Aortic smooth muscle cell (primary cell): ENCODE results near the gene RAD50. TPM values are rescaled to one million over a fixed set of nuclear protein-coding genes. Genes with fewer than 3 reads are reported as not detected.

Experiments used
- total RNA-seq: library from RNA; depleted of rRNA; stranded (reverse); fragments of >200 nt; gene quantifications from 2 replicates; pipeline ENCODE4 v1.2.3, GENCODE V29; 2014

RAD50 gene
- total RNA-seq, result 32.2 and 44.0 TPM in 2 replicates

GRCh38 chr5:132556763-132557477 is at the start of gene RAD50:
RAD50 (plus strand) TSS chr5:132556977; CDS start chr5:132557325, 348 bp downstream.

GRCh38 chr5:132543472-132544201 is 13.1 kb upstream of the RAD50 start, which contains the start of gene IL5:
IL5 (minus strand) TSS chr5:132543522; CDS start chr5:132543478, 44 bp downstream.

GRCh38 chr5:132657676-132658380 is 101.1 kb downstream of the RAD50 start, which contains the start of gene IL13:
IL13 (plus strand) TSS chr5:132658173; CDS start chr5:132658187, 14 bp downstream.

GRCh38 chr5:132673939-132674630 is 117.3 kb downstream of the RAD50 start, which contains the start of gene IL4:
IL4 (plus strand) TSS chr5:132673989; CDS start chr5:132674051, 62 bp downstream.

Other genes with a start within 250 kb of the RAD50 start
- 4.7 and 6.6 TPM in 2 replicates for gene SLC22A5, start 187.3 kb upstream of the RAD50 start, total RNA-seq
- gene IRF1, start 66.2 kb upstream of the RAD50 start, total RNA-seq, result 13.1 and 16.5 TPM in 2 replicates
- gene IL5, start 13.5 kb upstream of the RAD50 start, total RNA-seq, result not detected in 2 replicates
- not detected in 2 replicates for gene IL13, start 101.2 kb downstream of the RAD50 start, total RNA-seq
- not detected in 2 replicates for gene IL4, start 117.0 kb downstream of the RAD50 start, total RNA-seq
- gene KIF3A, start 180.6 kb downstream of the RAD50 start, total RNA-seq, result 11.2 and 12.2 TPM in 2 replicates
- not detected in 2 replicates for gene CCNI2, start 190.4 kb downstream of the RAD50 start, total RNA-seq
- 82.0 and 84.5 TPM in 2 replicates for gene SEPTIN8, start 220.3 kb downstream of the RAD50 start, total RNA-seq